ENCODE results near the gene IRAK1.
"Not testable (repeated sequence)": the region's sequence is repeated elsewhere in the genome, so short reads cannot be mapped to it uniquely, and the experiment has no call there.

DNA sequence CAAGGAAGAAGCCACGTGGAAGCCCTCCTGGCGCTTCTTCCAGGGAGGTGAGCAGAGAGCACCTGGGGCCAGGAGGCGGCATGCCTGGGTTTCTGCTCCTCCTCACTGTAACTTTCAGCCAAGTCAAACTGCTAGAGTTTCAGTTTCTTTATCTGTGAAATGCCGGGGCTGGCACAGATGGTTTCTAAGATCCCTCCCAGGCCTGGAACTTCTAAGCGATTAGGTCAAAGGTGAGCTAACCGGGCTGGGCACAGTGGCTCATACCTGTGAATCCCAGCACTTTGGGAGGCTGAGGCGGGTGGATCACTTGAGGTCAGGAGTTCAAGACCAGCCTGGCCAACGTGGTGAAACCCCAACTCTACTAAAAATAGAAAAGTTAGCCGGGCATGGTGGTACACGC lies 39.3 kb downstream of the IRAK1 start:
- TF ChIP-seq, protein P1, sequence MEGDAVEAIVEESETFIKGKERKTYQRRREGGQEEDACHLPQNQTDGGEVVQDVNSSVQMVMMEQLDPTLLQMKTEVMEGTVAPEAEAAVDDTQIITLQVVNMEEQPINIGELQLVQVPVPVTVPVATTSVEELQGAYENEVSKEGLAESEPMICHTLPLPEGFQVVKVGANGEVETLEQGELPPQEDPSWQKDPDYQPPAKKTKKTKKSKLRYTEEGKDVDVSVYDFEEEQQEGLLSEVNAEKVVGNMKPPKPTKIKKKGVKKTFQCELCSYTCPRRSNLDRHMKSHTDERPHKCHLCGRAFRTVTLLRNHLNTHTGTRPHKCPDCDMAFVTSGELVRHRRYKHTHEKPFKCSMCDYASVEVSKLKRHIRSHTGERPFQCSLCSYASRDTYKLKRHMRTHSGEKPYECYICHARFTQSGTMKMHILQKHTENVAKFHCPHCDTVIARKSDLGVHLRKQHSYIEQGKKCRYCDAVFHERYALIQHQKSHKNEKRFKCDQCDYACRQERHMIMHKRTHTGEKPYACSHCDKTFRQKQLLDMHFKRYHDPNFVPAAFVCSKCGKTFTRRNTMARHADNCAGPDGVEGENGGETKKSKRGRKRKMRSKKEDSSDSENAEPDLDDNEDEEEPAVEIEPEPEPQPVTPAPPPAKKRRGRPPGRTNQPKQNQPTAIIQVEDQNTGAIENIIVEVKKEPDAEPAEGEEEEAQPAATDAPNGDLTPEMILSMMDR (conservative IDR thresholded peaks at IDR 0.05; ENCODE audit: low read depth, low read length): not testable (repeated sequence)
- TF ChIP-seq EZH2 (IDR thresholded peaks at IDR 0.05; ENCODE audit: borderline replicate concordance, low read depth, low read length, poor library complexity, severe bottlenecking): not testable (repeated sequence)
